CD14-positive monocyte (primary cell): ENCODE data around the gene NBEA. TPM values are rescaled to one million over a fixed set of nuclear protein-coding genes. Genes with fewer than 3 reads are reported as not detected.

Source experiments
- DNase-seq, 3 donors: peaks; one replicate each; pipeline ENCODE4 v3.0.0-alpha.2; 2011 to 2022
- H2AFZ ChIP-seq: 2 replicates; pipeline ENCODE4 v1.6.0; 2012; ENCODE audit warnings: mild to moderate bottlenecking, low read depth, low read length, inconsistent platforms; ENCODE audit not compliant: insufficient read depth, poor library complexity, severe bottlenecking
- H3K27ac ChIP-seq, 2 donors: 1 replicate in 1 of 2; 2 replicates in 1 of 2; pipeline ENCODE4 v1.5.1; 2012 to 2013; ENCODE audit warnings: low read length in 2 of 2, control low read depth in 1 of 2, inconsistent platforms in 1 of 2, low read depth in 1 of 2, mild to moderate bottlenecking in 1 of 2
- H3K27me3 ChIP-seq, 2 donors: one replicate each; pipeline versions ENCODE4 v1.6.0 to v1.6.1; 2011 to 2013; ENCODE audit warnings: low read length in 2 of 2; ENCODE audit not compliant: control insufficient read depth in 2 of 2, insufficient read depth in 2 of 2
- H3K36me3 ChIP-seq, 2 donors: replicated peaks in 1 of 2; 1 replicate in 1 of 2; 2 replicates in 1 of 2; pipeline versions ENCODE4 v1.5.1 to v1.6.1; 2012 to 2013; ENCODE audit warnings: low read length in 2 of 2, control low read depth in 1 of 2, inconsistent platforms in 1 of 2, mild to moderate bottlenecking in 1 of 2; ENCODE audit not compliant: insufficient read depth in 2 of 2, control insufficient read depth in 1 of 2
- H3K4me1 ChIP-seq, 2 donors: 1 replicate in 1 of 2; 2 replicates in 1 of 2; pipeline versions ENCODE4 v1.5.1 to v1.6.1; 2012 to 2013; ENCODE audit warnings: low read length in 2 of 2, control low read depth in 1 of 2, inconsistent platforms in 1 of 2, mild to moderate bottlenecking in 1 of 2, moderate library complexity in 1 of 2; ENCODE audit not compliant: insufficient read depth in 2 of 2, control insufficient read depth in 1 of 2
- H3K4me2 ChIP-seq: replicated peaks from 2 replicates; pipeline ENCODE3; 2012; ENCODE audit warnings: low read length, moderate library complexity, mild to moderate bottlenecking; ENCODE audit not compliant: poor library complexity, severe bottlenecking; ENCODE audit errors: extremely low read depth
- H3K4me3 ChIP-seq, 3 experiments: fragments of 200-600 bp in 1 of 3; sonication (generic) in 1 of 3; replicated peaks in 1 of 3; 1 replicate in 2 of 3; 2 replicates in 1 of 3; pipeline ENCODE4 v1.5.1; 2011 to 2013; ENCODE audit warnings: low read length in 3 of 3, mild to moderate bottlenecking in 3 of 3, control low read depth in 2 of 3, low read depth in 2 of 3, inconsistent platforms in 1 of 3, moderate library complexity in 1 of 3
- H3K79me2 ChIP-seq: 2 replicates; pipeline ENCODE4 v1.6.0; 2012; ENCODE audit warnings: mild to moderate bottlenecking, control low read depth, inconsistent platforms, low read length, moderate library complexity; ENCODE audit not compliant: insufficient read depth
- H3K9ac ChIP-seq: 2 replicates; pipeline ENCODE4 v1.6.0; 2017; ENCODE audit warnings: low read length, mild to moderate bottlenecking; ENCODE audit not compliant: insufficient read depth, poor library complexity, severe bottlenecking
- H3K9me3 ChIP-seq, 2 donors: replicated peaks in 1 of 2; 1 replicate in 1 of 2; 2 replicates in 1 of 2; pipeline versions ENCODE4 v1.5.1 to v1.6.1; 2012 to 2013; ENCODE audit warnings: low read length in 2 of 2, control low read depth in 1 of 2; ENCODE audit not compliant: control insufficient read depth in 1 of 2, insufficient read depth in 1 of 2
- H4K20me1 ChIP-seq: 2 replicates; pipeline ENCODE4 v1.6.0; 2012; ENCODE audit warnings: mild to moderate bottlenecking, low read length, control low read depth, moderate library complexity; ENCODE audit not compliant: insufficient read depth
- H3K27ac Mint-ChIP-seq, 7 donors: one replicate each; pipeline ENCODE4 v1.8.0; 2020; ENCODE audit warnings: mild to moderate bottlenecking in 7 of 7, mixed read lengths in 7 of 7, moderate library complexity in 6 of 7, inconsistent platforms in 2 of 7
- H3K27me3 Mint-ChIP-seq, 3 donors: one replicate each; pipeline ENCODE4 v1.8.0; 2021 to 2022; ENCODE audit warnings: low read depth in 3 of 3, mild to moderate bottlenecking in 3 of 3, mixed read lengths in 3 of 3, moderate library complexity in 3 of 3, inconsistent platforms in 1 of 3
- H3K36me3 Mint-ChIP-seq, 2 donors: one replicate each; pipeline ENCODE4 v1.8.0; 2020; ENCODE audit warnings: mixed read lengths in 2 of 2, inconsistent platforms in 1 of 2, mild to moderate bottlenecking in 1 of 2
- H3K4me1 Mint-ChIP-seq: one replicate; pipeline ENCODE4 v1.8.0; 2020; ENCODE audit warnings: mild to moderate bottlenecking, mixed read lengths
- H3K4me3 Mint-ChIP-seq, 2 donors: one replicate each; pipeline ENCODE4 v1.8.0; 2020; ENCODE audit warnings: mild to moderate bottlenecking in 2 of 2, mixed read lengths in 2 of 2, moderate library complexity in 1 of 2
- H3K9me3 Mint-ChIP-seq, 7 donors: one replicate each; pipeline ENCODE4 v1.8.0; 2020 to 2022; ENCODE audit warnings: mixed read lengths in 7 of 7, mild to moderate bottlenecking in 6 of 7, moderate library complexity in 6 of 7, inconsistent platforms in 2 of 7
- WGBS: methylation state at CpG from one replicate; pipeline ENCODE4 v1.1.5; 2013; ENCODE audit warnings: missing lambda C conversion rate; ENCODE audit not compliant: insufficient coverage; 5-methylcytosine and 5-hydroxymethylcytosine counted together
- intact Hi-C, 2 donors: fragments of 100-400 bp; cut with micrococcal nuclease; formaldehyde crosslinking; loops; one replicate each; pipeline versions ENCODE4 v1.15.0 to v1.15.1; 2023
- polyA plus RNA-seq, 3 donors: library from polyadenylated mRNA; depleted of rRNA in 1 of 3; unstranded in 2 of 3; stranded (reverse) in 1 of 3; fragments of 300-500 nt in 2 of 3; fragments of >200 nt in 1 of 3; fragmentation: Illumina TruSeq in 2 of 3; gene quantifications; 1 replicate in 2 of 3; 2 replicates in 1 of 3; pipeline ENCODE4 v1.2.3, GENCODE V29; 2012 to 2021
- TF ChIP-seq, protein P1 (sequence below): fragments of 200-600 bp; IDR thresholded peaks from one replicate; pipeline ENCODE4 v1.8.0; 2022; ENCODE audit warnings: antibody characterized with exemption, mild to moderate bottlenecking

NBEA gene
- polyA plus RNA-seq, 3 donors = 0.03 to 0.23 (median 0.08) TPM

DNA sequence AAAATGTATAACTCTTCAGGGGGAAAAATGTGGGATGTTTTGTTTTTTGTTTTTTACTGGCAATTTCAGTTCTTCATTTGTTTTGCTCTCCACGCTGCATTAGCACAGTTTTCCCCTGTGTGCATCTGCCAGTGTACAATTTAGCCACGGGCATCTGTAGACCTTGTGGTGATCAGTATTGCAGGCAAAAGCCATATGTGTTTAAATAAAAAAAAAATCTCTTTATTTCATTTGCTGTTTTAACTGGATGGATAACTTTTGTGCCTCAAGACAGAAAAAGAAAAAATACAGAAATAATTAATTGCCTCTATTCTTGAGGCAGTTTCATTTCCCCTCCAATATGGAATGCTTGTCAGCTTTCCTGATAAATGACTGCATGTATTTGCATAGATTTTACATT, 542.3 kb downstream of the NBEA start:
- no peak overlapping the region for H3K4me2 ChIP-seq
- Mint-ChIP-seq H3K36me3 (no peaks in the 10 kb centered on the region), H3K4me1 (no peaks in the 10 kb centered on the region), H3K4me3 (no peak overlapping the region), H3K27me3 (peaks cover 10 to 21% (median 15%) of the 10 kb centered on the region in 3 donors), H3K27ac (no peak overlapping the region), H3K9me3 (no peaks in the 10 kb centered on the region)
- H3K79me2 ChIP-seq = no peaks in the 10 kb centered on the region
- H3K9me3 ChIP-seq = no peaks in the 10 kb centered on the region
- DNase-seq = no peak
- H2AFZ ChIP-seq = no peak overlapping the region
- TF ChIP-seq, protein P1, sequence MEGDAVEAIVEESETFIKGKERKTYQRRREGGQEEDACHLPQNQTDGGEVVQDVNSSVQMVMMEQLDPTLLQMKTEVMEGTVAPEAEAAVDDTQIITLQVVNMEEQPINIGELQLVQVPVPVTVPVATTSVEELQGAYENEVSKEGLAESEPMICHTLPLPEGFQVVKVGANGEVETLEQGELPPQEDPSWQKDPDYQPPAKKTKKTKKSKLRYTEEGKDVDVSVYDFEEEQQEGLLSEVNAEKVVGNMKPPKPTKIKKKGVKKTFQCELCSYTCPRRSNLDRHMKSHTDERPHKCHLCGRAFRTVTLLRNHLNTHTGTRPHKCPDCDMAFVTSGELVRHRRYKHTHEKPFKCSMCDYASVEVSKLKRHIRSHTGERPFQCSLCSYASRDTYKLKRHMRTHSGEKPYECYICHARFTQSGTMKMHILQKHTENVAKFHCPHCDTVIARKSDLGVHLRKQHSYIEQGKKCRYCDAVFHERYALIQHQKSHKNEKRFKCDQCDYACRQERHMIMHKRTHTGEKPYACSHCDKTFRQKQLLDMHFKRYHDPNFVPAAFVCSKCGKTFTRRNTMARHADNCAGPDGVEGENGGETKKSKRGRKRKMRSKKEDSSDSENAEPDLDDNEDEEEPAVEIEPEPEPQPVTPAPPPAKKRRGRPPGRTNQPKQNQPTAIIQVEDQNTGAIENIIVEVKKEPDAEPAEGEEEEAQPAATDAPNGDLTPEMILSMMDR = no peak
- H3K27ac ChIP-seq = no peak overlapping the region
- H3K9ac ChIP-seq = no peak overlapping the region
- H3K4me3 ChIP-seq = no peak overlapping the region
- no peaks in the 10 kb centered on the region for H3K36me3 ChIP-seq
- no peaks in the 10 kb centered on the region for H4K20me1 ChIP-seq
- intact Hi-C loops = no loop called here
- WGBS = 67% methylated on average over 1 of the region's 2 CpGs
- peaks cover 13 to 33% of the 10 kb centered on the region in 2 donors for H3K27me3 ChIP-seq
- H3K4me1 ChIP-seq = no peaks in the 10 kb centered on the region

DNA sequence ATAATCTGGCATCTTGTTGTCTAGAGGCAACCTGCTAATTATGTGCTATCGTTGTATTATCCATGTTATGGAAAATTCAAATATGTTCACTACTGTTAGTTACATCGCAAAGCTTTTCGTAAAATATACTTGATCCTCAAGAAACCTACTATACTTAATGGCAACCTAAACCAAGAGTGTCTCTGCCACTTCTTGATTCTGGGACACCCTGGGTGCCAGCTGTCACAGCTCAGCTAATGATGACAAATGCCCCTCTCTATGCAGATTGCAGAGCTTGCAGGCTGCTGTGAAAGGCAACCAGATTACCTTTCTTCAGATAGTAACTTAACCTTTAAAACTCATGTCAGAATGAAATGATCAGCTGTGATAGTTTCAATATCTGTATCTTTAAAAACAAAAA, 543.4 kb downstream of the NBEA start:
- Mint-ChIP-seq H3K36me3 (no peaks in the 10 kb centered on the region), H3K27me3 (peaks cover 7 to 11% (median 11%) of the 10 kb centered on the region in 3 donors)

More for the DNA sequence above, 543.4 kb downstream of the NBEA start:
- H3K4me2 ChIP-seq = no peak overlapping the region
- H3K9ac ChIP-seq = no peak overlapping the region
- intact Hi-C loops = no loop called here
- H3K79me2 ChIP-seq = no peaks in the 10 kb centered on the region
- DNase-seq = no peak
- TF ChIP-seq, protein P1 = no peak
- no peaks in the 10 kb centered on the region for H3K36me3 ChIP-seq
- Mint-ChIP-seq H3K4me1 (no peaks in the 10 kb centered on the region), H3K4me3 (no peak overlapping the region), H3K27ac (no peak overlapping the region), H3K9me3 (no peaks in the 10 kb centered on the region)
- no peak overlapping the region for H2AFZ ChIP-seq
- WGBS = 100% methylated on average over 1 of the region's 3 CpGs
- no peaks in the 10 kb centered on the region for H4K20me1 ChIP-seq
- H3K4me3 ChIP-seq = no peak overlapping the region
- no peaks in the 10 kb centered on the region for H3K9me3 ChIP-seq
- no peak overlapping the region for H3K27ac ChIP-seq
- no peaks in the 10 kb centered on the region for H3K4me1 ChIP-seq
- H3K27me3 ChIP-seq = peaks cover 8 to 22% of the 10 kb centered on the region in 2 donors
